ENCODE measurements around the gene HSPH1. TPM values are rescaled to one million over a fixed set of nuclear protein-coding genes. Genes with fewer than 3 reads are reported as not detected.
A peak's percentile ranks its signal among the peaks of the same experiment; 100 is the strongest.

Gene HSPH1
- total and polyA plus RNA-seq, 10 of the 15 experiments (the other 5 are each of a cell fraction or from before 2014, with no cell fraction given) = 40.2 to 159 (median 92.6) TPM

GRCh38 chr13:31160857-31161556 lies 697 bp downstream of the HSPH1 start (continued):
- no peak for TF ChIP-seq ZBTB40 (IDR thresholded peaks at IDR 0.05; ENCODE audit: borderline replicate concordance)
- TF ChIP-seq POLR2A (IDR thresholded peaks at IDR 0.05; ENCODE audit: low read depth, low read length) = peak; percentile 3; the same call in 1 of the 2 replicates
- no peak for TF ChIP-seq FOXK2 (IDR thresholded peaks at IDR 0.05)
- no peak for TF ChIP-seq SREBF2 (IDR thresholded peaks at IDR 0.05; ENCODE audit: low read length)
- no peak for TF ChIP-seq SP1 (IDR thresholded peaks at IDR 0.05; ENCODE audit: low read depth, low read length)
- TF ChIP-seq ASH2L (IDR thresholded peaks at IDR 0.05; ENCODE audit: borderline replicate concordance, low read depth) = peak; percentile 20; the same call in 1 of the 2 replicates
- TF ChIP-seq PAX5 (IDR thresholded peaks at IDR 0.05; ENCODE audit: borderline replicate concordance, low read depth, low read length) = no peak
- no peak for TF ChIP-seq ZNF207 (IDR thresholded peaks at IDR 0.05; ENCODE audit: borderline replicate concordance)
- TF ChIP-seq ZZZ3 (IDR thresholded peaks at IDR 0.05; ENCODE audit: control insufficient read depth, insufficient read length, low read depth) = no peak
- TF ChIP-seq ELK1 (IDR thresholded peaks at IDR 0.05; ENCODE audit: low read depth, low read length) = no peak
- TF ChIP-seq SMAD5 (IDR thresholded peaks at IDR 0.05; ENCODE audit: low read depth) = no peak
- no peak for TF ChIP-seq RELB (IDR thresholded peaks at IDR 0.05; ENCODE audit: low read depth)
- 0 out of 2 replicates have a peak, but pooled peaks have one; percentile 10 for TF ChIP-seq MXI1 (IDR thresholded peaks at IDR 0.05; ENCODE audit: low read depth, low read length)
- no peak for TF ChIP-seq ZNF24 (IDR thresholded peaks at IDR 0.05)
- TF ChIP-seq PML (IDR thresholded peaks at IDR 0.05; ENCODE audit: low read length) = no peak
- 0 out of 2 replicates have a peak, but pooled peaks have one; percentile 36 for TF ChIP-seq NR2C1 (IDR thresholded peaks at IDR 0.05)
- TF ChIP-seq YBX1 (IDR thresholded peaks at IDR 0.05) = no peak
- no peak for TF ChIP-seq MTA3 (IDR thresholded peaks at IDR 0.05; ENCODE audit: borderline replicate concordance, low read length)
- no peak for TF ChIP-seq MEF2A (IDR thresholded peaks at IDR 0.05; ENCODE audit: insufficient read depth, low read depth, low read length)
- no peak for TF ChIP-seq FOXM1 (IDR thresholded peaks at IDR 0.05; ENCODE audit: low read depth, low read length)
- TF ChIP-seq RFX5 (IDR thresholded peaks at IDR 0.05; ENCODE audit: low read depth, low read length) = no peak
- TF ChIP-seq CHD1 (IDR thresholded peaks at IDR 0.05; ENCODE audit: low read depth, low read length) = no peak
- no peak for TF ChIP-seq CBFB (IDR thresholded peaks at IDR 0.05; ENCODE audit: low read depth)
- no peak for TF ChIP-seq CHD4 (IDR thresholded peaks at IDR 0.05)
- TF ChIP-seq IKZF2 (IDR thresholded peaks at IDR 0.05) = no peak
